NCI-H146 treated with DMSO at 0.1 percent for 48 hours (cell line): ENCODE measurements around the gene BTBD7.

Source experiments
- DNase-seq: peaks from one replicate; lab custom pipeline; 2025; ENCODE audit not compliant: unreplicated experiment; lab: John Stamatoyannopoulos, UW

The BTBD7 gene

GRCh38 chr14:93199031-93199430 lies 133.8 kb downstream of the BTBD7 start:
- DNase-seq: no peak

GRCh38 chr14:93195316-93195999 lies 137.4 kb downstream of the BTBD7 start:
- DNase-seq: no peak
